ENCODE results near the gene NUP107. TPM values are rescaled to one million over a fixed set of nuclear protein-coding genes. Genes with fewer than 3 reads are reported as not detected.

Gene NUP107
- total RNA-seq, 1 experiment from 2014 or later: 145 TPM

DNA sequence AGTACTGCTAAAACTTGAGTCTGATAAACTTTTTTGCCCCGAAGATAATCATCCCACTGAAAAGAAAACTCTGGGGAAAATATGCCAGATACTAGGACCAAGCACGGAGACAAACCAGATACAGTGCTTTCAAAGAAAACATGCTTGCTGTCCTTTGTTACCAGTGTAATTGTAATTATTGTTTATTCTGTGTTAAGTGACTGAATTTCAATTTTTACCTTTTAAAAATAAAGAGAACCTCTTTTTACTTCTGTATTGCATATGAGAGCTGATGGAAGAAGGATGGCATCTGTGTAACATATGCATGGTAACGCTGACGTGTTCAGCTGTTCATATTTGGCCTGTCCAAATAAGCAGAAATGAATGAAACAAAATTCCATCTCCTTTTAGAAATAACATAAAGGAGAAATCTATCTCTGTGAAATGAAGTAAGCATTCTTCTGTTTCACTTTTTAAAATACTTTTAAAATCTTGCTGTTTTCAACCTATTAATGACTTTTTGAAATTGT is 81.7 kb downstream of the NUP107 start:
- no peak for DNase-seq (ENCODE audit: low spot score)
- in situ Hi-C loops (cut with HindIII; ENCODE audit: low sequenced_read_pairs): no loop called here

DNA sequence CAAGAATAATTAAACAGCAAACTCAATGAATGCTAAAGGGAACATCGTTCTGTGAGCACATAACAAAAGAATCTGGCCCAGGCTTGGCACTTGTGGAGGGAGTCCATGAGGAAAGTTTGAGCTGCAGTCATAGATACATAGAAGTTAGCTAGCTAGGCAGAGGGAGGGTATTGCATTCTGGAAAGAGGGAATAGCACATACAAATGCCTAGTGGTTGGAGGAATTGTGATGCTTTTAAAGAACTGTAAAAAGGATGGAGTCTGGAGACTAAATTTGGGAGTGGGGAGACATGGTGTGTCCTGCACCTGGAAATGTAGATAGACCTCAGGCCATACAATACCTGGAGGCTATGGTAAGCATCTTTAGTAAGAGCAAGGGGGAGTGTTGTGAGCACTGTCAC is 83.2 kb downstream of the NUP107 start:
- in situ Hi-C loops (cut with HindIII; ENCODE audit: low sequenced_read_pairs): no loop called here
- no peak for DNase-seq (ENCODE audit: low spot score)

DNA sequence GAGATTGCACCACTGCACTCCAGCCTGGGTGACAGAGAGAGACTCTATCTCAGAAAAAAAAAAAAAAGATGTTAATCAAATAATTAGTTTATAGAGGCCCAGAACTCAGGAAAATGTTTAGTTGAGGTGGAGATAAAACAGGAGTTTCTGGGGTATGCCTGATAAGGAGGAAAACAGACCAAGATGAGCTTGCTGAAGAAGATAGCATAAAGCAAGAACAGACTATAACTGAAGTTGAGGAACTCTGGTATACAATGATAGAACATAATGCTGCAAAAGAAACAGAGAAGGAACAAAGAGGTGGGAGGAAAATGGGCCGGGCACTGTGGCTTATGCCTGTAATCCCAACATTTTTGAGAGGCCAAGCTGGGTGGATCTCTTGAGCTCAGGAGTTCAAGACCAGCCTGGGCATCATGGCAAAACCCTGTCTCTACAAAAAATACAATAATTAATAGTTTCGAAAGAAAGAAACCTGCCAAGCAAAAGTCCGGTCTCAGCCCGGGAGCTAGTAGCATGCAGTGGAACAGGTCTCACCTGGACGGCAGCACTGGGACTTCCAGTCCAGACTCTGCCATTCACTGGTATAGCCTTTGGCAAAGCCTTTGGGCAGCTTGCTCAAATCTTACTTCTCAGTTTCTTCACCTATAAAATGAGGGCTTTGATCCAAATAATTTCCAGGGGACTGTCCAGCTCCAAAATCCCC is 84.6 kb downstream of the NUP107 start:
- DNase-seq (ENCODE audit: low spot score): no peak
- in situ Hi-C loops (cut with HindIII; ENCODE audit: low sequenced_read_pairs): no loop called here

DNA sequence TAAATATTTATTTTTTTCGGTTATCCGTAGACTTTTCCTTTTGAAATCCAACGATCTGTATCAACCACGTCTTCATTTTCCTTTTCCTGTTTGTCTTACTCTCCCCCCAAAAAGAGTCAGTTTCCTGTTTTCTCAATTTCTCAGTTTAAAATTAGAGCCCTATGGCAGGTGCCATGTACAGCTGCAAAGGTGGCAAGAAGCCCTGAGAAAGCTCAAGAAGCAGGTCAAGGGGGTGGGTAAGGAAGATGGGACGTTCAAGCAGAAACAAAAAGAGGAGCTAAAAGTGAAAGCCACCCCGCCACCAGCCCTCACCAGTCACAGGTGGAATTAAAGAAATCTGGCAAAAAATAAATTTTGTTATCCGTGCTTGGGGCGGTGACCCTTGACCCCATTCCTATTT is 85.9 kb downstream of the NUP107 start:
- no peak for DNase-seq (ENCODE audit: low spot score)
- in situ Hi-C loops (cut with HindIII; ENCODE audit: low sequenced_read_pairs): no loop called here

DNA sequence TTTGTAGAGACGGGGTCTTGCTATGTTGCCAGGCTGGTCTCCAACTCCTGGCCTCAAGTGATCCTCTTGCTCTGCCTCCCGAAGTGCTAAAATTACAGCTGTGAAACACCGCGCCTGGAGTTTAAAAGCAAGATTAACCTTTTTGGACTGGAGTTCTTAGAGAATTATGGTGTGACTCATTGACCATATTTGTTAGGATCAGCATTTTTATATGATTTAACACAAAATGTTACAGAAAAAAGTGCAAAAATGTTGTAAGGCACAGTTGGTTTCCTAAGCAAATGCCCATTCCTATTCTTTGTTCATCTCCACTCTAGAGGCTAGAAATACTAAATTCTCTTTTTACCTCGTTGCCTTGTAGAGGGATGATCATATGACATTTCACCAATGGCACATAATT is 86.8 kb downstream of the NUP107 start:
- in situ Hi-C loops (cut with HindIII; ENCODE audit: low sequenced_read_pairs): no loop called here
- DNase-seq (ENCODE audit: low spot score): no peak

DNA sequence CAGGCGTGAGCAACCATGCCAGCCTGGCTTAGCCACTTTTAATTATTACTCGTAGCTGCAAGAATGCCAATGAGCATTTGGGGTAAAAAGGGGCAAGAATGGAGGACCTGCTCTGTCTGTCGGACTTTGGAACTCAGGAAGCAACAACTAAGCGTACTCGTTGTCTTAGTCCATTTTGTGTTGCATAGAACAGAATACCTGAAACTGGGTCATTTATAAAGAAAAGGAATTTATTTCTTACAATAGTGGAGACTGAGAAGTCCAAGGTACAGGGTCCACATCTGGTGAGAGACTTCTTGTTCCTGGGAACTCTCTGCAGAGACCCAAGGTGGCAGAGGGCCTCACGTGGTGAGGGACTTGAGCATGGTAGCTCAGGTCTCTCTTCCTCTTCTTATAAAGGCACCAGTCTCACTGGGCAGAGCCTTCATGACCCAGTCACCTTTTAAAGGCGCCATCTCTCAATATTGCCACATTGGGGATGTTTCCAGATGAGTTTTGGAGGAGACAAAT is 88.4 kb downstream of the NUP107 start:
- in situ Hi-C loops (cut with HindIII; ENCODE audit: low sequenced_read_pairs): no loop called here
- no peak for DNase-seq (ENCODE audit: low spot score)

DNA sequence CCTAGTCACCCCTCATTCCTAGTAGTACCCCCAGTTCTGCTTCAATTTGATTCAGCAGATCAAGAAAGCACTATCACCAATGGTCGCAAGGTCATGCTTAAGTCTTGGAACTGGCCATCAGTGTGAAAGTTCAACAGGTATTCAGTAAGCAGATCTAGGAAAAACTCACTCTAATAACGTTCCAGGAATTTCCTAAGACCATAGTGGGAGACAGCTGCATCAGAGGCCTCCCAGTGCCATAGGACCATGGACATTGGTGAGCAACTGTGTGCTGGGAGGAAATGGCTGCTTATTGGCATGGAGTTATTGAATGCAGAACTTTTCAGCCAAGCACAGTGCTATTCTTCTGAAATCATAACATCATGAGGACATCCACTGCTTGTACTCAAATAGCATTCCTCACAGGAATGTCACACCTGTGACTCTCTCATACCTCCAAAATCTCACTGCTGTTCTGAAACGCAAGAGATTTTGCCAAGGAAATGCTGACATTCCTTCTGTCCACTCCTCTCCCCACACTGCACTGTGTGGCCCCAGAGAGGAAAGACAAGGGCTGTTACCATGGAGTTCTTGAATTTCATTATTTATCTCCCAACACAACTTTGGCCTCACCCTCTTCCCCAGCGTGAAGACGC is 90.3 kb downstream of the NUP107 start:
- DNase-seq (ENCODE audit: low spot score): no peak
- in situ Hi-C loops (cut with HindIII; ENCODE audit: low sequenced_read_pairs): no loop called here

DNA sequence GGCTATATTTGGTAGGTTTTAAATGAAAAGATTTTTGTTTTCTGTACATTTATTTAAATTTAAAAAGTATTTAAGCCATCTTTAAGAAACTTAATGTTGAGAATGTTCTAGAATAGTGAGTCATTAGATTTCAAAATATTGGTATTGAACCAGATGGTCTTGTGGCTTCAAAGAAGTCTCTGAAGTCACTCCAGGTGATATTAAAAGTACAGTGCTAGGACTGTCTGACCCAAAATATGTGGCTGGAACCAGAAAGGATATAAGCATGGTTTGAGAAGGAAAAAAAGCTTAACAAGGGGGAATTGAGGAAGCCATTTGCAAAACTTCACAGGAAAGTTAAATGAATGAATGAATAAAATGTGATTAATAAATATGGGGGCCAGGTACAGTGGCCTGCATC is 92.5 kb downstream of the NUP107 start:
- no peak for DNase-seq (ENCODE audit: low spot score)
- in situ Hi-C loops (cut with HindIII; ENCODE audit: low sequenced_read_pairs): no loop called here

DNA sequence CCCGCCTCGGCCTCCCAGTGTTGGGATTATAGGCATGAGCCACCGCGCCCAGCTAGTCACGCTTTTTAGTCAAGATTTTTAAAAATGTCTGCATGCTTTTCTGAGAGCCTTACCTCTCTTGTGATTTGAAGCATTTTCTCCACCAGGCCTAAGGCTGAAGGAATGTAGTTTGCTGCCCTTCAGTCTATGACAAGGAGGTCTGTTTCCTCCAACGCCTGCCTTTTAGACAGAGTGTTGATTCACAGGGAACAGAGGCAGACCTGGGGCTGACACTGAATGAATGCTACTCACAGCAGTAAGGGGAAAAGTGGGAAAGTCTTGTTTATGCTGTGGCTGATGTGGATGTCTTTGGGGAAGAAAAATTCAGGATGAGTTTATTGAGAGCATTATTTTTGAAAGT is 94.0 kb downstream of the NUP107 start:
- DNase-seq (ENCODE audit: low spot score): no peak
- in situ Hi-C loops (cut with HindIII; ENCODE audit: low sequenced_read_pairs): no loop called here

DNA sequence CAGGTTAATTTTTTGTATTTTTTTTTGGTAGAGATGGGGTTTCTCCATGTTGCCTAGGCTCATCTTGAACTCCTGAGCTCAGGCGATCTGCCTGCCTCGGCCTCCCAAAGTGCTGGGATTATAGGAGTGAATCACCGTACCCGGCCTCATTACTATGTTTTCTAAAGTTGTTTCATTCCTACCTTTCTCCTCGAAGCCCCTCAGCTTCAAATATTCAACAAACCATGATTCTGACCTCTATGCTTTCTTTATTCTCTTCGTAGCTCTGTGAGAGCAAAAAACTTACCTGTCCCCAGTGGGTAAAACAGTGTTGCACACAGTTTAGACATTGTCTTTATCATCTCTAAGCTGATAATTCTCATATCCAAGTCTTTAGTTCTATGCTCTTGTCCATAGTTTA is 95.0 kb downstream of the NUP107 start:
- no peak for DNase-seq (ENCODE audit: low spot score)
- in situ Hi-C loops (cut with HindIII; ENCODE audit: low sequenced_read_pairs): no loop called here

DNA sequence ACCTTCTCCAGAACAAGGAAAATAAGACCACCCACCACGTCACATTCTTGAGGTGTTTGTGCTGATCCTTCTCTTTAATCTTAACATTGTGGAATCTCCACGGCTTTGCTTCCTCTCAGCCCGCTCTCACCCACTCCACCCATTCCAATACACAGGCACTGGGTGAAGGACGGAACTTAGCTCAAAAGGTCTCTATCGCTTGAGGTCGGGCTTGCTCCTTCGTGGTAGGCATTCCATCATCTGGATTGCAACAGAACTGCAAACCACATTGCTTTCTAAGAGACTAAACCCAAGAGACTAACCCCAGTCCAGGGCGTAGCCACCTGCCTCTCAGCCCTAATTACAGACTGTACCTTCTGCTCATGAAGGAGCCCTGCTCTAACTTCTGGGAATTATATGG is 97.2 kb downstream of the NUP107 start:
- in situ Hi-C loops (cut with HindIII; ENCODE audit: low sequenced_read_pairs): no loop called here
- DNase-seq (ENCODE audit: low spot score): no peak

DNA sequence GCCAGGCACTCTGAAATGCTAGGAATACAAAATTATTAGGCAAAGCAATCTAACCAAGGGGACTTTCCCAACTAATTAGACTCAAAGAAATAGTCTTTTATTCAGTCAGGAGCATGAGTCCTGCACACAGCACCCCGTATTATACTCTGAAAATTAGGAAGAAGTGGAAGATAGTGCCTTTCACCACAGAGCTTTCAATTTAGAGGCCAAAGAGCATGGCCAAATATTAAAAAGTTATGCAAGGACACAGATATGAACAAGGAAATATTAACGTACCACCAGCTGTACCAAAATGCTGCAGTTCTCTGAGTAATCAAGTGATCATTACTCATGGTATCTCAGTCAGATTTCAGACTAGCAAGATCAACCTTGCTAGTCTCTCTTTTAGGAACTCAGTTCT is 98.6 kb downstream of the NUP107 start:
- DNase-seq (ENCODE audit: low spot score): no peak
- in situ Hi-C loops (cut with HindIII; ENCODE audit: low sequenced_read_pairs): no loop called here

DNA sequence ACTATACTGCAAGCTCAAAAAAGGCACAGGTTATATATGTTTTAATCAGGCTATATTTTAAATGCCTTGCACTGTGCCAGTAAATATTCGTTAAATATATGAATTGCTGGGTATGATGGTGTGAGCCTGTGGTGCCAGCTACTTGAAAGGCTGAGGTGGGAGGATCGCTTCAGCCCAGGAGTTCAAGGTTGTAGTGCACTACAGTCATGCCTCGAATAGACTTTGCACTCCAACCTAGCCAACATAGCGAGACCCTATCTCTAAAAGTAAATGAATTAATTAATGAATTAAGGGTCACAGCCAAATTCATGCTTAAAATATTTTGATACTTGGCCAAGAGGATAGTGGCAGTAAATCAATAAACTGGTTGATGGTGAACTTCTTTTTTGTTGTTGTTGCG is 99.0 kb downstream of the NUP107 start:
- DNase-seq (ENCODE audit: low spot score): no peak
- in situ Hi-C loops (cut with HindIII; ENCODE audit: low sequenced_read_pairs): no loop called here

DNA sequence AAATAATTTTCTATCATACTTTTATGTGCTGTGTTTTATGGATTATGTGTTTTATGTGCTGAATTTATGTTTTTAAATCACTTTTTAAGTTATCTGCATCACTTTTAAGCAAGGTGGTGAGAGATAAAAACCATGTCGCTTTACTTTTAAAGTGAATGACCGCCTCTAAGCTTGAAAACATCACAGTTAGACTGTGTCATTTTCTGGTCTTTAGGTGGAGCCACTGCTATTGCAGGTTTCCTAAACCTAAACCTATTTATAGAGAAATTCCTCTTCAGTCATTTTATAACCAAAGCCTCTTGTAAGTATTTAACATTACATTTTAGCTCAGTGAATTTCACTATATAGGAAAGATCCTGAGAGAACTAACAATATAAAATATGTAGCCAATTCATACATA is 100.2 kb downstream of the NUP107 start:
- DNase-seq (ENCODE audit: low spot score): no peak
- in situ Hi-C loops (cut with HindIII; ENCODE audit: low sequenced_read_pairs): no loop called here

DNA sequence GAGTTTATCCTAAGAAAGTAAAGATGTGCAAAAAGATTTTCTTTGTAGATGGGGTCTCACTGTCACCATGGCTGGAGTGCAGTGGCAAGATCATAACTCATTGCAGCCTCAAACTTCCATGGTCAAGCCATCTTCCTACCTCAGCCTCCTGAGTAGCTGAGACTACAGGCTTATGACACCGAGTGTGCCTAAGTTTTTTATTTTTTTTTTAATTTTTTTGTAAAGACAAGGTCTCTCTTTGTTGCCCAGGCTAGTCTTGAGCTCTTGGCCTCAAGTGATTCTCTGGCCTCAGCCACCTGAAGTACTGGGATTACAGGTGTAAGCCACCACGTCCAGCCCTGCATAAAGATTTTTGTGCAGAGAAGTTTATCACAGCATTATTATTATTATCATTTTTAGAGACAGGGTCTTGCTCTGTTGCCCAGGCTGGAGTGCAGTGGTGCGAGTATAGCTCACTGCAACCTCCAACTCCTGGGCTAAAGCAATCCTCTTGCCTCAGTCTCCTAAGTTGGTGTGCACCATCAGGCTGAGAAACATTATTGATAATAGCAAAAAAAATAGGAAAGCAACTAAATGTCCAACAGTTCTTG is 101.9 kb downstream of the NUP107 start:
- DNase-seq (ENCODE audit: low spot score): no peak
- in situ Hi-C loops (cut with HindIII; ENCODE audit: low sequenced_read_pairs): no loop called here

DNA sequence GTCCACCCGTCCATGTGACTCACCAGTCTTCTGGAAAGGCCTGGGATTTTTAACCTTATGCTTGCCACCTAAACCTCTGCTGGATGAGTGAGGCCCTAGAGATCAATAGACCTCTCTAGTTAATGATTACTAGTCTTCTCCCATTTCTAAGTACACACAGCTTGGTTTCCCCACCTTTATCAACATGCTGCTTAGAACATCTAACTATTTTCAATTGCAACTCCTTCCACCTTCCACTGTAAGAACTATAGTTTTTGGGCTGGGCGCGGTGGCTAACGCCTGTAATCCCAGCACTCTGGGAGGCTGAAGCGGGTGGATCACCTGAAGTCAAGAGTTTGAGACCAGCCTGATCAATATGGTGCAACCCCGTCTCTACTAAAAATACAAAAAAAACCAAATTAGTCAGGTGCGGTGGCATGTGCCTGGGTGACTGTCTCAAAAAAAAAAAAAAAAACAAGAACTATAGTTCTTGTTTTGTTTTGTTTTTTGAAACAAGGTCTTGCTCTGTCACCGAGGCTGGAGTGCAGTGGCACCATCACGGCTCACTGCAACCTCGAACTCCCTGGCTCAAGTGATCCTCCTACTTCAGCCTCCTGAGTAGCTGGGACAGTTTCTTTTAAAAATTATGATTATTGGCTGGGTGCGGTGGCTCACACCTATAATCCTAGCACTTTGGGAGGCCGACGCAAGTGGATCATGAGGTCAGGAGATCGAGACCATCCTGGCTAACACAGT is 102.5 kb downstream of the NUP107 start:
- in situ Hi-C loops (cut with HindIII; ENCODE audit: low sequenced_read_pairs): no loop called here
- DNase-seq (ENCODE audit: low spot score): no peak

DNA sequence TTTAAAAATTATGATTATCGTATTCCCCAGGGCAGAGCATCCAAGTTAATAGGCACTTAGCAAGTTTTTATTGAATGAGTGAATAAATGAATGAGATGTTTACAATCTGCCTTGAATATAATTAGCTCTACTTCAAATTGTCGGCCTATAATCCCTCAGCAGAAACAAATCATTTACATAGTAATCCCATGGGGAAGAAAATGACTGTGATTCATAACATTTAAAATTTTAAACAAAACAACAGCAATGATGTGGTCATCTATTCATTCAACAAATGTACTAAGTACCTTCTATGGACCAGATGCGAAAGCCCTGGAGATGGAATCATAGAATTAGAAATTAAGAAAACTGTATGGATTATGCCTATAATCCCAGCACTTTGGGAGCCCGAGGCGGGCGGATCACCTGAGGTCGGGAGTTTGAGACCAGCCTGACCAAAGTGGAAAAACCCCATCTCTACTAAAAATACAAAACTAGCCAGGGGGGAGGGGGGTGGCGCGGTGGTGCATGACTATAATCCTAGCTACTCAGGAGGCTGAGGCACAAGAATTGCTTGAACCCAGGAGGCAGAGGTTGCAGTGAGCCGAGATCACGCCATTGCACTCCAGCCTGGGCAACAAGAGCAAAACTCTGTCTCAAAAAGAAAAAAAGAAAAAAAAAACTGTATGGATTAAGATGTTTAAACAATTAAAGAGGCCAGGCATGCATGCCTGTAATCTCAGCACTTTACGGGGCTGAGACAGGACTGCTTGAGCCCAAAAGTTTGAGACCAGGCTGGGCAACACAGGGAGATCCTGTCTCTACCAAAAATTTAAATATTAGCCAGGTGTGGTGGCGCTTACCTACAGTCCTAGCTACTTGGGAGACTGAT is 103.5 kb downstream of the NUP107 start:
- DNase-seq (ENCODE audit: low spot score): no peak
- in situ Hi-C loops (cut with HindIII; ENCODE audit: low sequenced_read_pairs): no loop called here

DNA sequence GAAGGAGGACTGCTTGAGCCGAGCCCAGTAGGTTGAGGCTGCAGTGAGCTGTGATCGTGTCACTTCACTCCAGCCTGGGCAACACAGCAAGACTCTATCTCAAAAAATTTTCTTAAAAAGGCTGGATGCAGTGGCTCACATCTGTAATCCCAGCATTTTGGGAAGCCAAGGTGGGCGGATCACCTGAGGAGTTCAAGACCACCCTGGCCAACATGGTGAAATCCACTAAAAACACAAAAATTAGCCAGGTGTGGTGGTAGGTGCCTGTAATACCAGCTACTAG is 104.1 kb downstream of the NUP107 start:
- in situ Hi-C loops (cut with HindIII; ENCODE audit: low sequenced_read_pairs): no loop called here
- DNase-seq (ENCODE audit: low spot score): no peak

DNA sequence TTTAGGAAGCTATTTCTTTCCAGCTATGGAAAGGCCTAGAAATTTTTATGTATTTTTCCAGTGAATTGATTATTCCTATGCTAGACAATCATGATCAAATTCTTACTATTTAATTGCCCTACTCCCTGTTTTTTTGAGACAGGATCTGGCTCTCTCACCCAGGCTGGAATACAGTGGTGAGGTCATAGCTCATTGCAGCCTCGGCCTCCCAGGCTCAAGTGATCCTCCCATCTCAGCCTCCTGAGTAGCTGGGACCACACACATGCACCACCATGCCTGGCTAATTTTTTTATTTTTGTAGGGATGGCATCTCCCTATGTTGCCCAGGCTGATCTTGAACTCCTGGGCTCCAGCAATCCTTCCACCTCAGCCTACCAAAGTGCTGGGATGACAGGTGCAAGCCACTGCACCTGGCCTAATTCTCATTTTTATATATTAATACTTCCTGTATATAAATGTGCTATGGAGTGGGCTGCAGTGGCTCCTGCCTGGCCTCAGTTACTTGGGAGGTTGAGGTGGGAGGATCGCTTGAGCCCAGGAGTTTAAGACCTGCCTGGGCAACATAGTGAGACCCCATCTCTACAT is 105.2 kb downstream of the NUP107 start:
- in situ Hi-C loops (cut with HindIII; ENCODE audit: low sequenced_read_pairs): no loop called here
- no peak for DNase-seq (ENCODE audit: low spot score)

All from G401 (cell line).